ENCODE results near the gene RNASE7.

Gene RNASE7

DNA sequence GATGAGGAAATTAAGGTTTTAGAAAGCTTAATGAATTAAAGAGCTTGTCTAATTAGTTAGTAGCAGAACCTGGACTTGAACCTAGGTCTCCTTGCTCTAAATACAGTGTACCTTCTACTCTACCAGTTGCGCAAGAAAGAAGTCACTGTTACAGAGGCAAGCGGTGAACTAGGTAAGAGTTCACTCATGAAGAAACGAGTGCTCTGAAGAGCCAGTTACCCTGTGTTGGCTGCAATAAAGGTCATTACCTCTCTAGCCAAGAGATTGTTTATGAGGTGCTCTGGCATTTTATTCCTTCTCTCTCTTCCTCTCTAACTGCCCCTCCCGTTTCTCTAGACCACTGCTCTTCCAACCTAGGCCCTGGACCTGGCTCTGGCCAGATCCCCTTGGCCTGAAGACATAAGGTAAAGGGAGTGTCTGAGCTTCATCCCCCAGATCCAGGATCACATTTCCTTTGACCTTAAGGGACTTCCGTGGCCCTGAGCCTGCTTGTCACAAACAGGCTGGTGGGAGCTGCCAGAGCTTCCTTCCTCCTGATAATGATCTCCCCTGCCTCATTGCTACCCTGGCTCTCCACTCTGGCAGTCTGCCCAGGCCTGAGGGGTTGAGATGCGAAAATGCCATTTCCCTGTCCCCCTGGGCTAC is 1.9 kb downstream of the RNASE7 start:
- DNase-seq = no peak

DNA sequence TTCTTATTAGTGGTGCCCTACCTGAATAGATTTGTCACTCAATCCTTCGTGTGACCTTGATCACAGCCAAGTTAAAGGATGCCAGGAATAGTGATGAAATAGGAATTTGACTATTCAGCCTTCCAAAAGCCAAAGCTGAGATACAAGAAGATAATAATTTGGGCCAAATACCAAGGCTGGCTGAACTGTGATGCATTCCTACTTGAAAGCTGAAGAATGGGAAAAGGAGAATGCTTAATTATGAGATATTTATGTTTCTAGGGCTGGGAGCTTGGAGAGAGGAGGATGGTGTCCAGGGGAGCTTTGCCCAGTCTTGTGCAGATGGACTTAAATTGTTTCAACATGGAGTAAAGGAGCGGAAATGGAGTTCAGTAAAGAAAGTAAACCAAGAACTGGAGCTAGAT is 5.2 kb downstream of the RNASE7 start:
- no peak for DNase-seq

DNA sequence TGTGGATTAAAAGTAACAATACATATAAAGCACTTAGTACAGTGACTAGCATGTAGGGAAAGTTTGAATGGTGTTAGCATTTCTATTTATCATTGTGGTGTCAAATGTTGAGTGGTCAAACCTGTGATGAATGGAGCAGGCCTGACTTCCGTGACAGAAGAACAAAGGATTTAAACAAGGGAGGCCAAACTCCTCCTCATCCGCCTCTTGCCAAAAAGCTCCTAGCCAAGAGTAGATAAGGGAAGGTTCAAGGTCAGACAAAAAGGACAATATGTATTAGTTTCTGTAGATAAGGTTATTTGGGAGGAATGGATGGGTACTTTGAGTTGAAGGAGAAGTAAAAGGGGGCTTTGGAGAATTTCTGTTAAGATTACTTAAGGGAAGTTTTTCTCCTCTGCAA is 6.5 kb downstream of the RNASE7 start:
- no peak for DNase-seq

GRCh38 chr14:21049271-21049673 is 7.1 kb downstream of the RNASE7 start:
- no peak for DNase-seq

DNA sequence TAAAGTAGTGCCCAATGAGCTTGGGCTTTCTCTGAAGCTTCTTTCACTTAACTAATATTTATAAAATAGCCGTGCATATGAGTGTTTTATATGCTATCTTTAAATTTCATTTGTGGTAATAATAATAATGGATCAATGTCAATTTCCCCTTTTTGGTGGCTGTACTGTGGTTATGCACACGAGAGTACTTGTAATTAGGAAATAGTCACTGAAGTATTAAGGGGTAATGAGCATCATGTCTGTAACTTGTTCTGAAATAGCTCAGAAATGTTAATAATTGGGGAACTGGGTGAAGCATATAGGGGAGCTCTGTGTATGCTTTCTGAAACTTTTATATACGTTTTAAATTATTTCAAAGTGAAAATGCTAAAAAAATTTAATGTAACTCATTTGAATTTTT is 8.4 kb downstream of the RNASE7 start:
- DNase-seq = no peak

DNA sequence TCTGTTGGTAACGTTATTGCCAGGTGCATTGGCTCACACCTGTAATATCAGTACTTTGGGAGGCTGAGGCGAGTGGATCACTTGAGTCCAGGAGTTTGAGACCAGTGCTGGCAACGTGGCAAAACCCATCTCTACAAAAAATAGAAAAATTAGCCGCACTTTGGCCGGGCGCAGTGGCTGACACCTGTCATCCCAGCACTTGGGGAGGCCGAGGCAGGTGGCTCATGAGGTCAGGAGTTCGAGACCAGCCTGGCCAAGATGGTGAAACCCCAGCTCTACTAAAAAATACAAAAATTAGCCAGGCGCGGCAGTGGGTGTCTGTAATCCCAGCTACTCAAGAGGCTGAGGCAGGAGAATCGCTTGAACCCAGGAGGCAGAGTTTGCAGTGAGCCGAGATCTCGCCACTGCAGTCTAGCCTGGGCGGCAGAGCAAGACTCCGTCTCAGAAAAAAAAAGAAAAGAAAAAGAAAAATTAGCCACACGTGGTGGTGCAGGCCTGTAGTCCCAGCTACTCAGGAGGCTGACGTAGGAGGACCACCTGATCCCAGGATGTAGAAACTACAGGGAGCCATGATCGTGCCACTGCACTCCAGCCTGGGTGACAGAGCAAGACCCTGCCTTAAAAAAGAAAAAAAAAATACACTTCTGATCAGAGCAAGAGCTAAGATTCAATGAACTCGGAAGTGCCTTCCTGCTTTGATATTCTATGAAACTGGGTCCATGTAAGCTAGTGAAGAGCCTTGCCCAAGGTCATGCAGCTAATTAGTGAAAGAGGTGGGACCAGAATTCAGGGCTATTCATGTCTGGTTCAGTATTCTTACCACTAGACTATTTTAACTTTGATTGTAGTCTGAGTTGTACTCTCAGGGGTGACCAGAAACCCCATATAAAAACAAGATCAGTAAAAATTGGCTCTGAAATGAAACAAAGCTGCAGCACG is 11.3 kb downstream of the RNASE7 start:
- DNase-seq = no peak

GRCh38 chr14:21054123-21054767 is 12.1 kb downstream of the RNASE7 start:
- DNase-seq = no peak

DNA sequence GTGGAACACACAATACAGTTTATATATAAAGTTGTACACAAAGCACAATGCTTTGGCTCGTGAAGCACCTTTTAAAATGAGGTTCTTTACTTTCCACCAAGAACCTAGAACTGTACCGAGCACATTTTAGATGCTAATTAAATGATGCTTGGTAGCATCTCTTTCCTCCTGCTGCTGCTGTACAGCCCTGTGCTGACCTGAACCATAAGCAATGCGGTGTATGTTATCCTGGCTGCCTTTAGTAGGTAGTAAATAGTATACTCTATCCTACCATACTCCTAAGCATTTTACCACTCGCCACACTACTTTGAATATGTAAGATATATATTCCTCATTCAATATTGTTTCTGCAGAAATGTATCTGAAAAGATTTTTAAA is 12.6 kb downstream of the RNASE7 start:
- no peak for DNase-seq

DNA sequence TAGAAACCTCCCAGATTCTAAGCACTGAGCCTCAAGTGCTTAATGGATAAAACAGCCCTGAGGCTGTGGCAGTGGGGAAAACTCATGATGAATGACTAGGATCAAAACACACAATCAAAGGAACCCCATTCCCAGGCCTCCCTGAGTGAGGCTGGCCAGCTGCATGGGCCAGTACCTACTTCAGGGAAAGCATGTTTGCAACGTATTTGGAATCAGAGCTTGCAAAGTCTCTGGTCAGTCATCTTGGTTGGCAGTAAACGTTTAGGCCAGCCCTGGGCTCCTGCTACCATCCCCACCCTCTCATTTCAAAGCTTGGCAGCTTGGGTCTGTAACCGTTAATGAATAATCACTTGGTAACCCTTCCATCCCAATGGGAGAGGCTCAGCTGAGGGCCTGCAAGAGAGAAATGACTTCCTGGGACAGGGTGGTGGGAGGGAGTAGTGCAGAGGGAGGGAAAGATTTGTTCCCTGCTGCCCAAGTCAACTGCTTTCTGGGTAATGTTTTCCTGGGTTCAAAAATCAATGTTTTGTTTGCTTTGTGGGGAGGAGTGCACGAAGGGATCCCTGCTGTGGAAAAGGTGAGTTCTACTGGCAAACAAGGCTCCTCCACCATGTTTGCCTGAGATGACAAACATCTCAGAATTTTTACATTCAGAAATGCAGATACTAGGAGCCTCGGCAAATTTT is 13.4 kb downstream of the RNASE7 start:
- DNase-seq = no peak

GRCh38 chr14:21056520-21057163 is 14.5 kb downstream of the RNASE7 start:
- no peak for DNase-seq

DNA sequence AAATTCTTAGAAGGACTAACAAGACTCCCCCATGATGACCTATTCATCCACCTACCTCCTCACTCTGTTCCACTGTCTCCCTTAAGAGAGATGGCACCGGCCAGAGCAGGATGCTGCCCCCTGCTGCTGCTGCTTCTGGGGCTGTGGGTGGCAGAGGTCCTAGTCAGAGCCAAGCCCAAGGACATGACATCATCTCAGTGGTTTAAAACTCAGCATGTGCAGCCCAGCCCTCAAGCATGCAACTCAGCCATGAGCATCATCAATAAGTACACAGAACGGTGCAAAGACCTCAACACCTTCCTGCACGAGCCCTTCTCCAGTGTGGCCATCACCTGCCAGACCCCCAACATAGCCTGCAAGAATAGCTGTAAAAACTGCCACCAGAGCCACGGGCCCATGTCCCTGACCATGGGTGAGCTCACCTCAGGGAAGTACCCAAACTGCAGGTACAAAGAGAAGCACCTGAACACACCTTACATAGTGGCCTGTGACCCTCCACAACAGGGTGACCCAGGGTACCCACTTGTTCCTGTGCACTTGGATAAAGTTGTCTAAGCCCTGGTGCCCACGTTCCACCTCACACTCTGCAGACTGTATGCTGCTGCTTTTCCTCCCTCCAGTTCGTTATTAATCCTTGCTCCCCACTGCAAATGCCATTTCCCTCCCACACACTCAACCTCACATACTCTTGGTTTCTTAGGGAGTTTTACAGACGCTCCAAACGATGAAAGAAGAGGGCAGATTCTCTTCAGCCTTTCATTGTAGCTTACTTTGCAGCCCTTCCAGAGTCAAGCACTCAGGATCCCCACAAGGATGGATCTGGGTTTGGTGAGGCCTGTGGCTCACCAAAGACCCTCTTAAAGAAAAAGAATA is 15.9 kb downstream of the RNASE7 start, which contains the start of gene RNASE8:
RNASE8 (plus strand) TSS at position 20 of the 873 bp plus-strand sequence; CDS start at position 91, 71 bp downstream.
- no peak for DNase-seq

- DNase-seq = no peak
Observed at GRCh38 chr14:21058903-21059302, 16.7 kb downstream of the RNASE7 start.

GRCh38 chr14:21059842-21060613 is 17.9 kb downstream of the RNASE7 start:
- DNase-seq = no peak

DNA sequence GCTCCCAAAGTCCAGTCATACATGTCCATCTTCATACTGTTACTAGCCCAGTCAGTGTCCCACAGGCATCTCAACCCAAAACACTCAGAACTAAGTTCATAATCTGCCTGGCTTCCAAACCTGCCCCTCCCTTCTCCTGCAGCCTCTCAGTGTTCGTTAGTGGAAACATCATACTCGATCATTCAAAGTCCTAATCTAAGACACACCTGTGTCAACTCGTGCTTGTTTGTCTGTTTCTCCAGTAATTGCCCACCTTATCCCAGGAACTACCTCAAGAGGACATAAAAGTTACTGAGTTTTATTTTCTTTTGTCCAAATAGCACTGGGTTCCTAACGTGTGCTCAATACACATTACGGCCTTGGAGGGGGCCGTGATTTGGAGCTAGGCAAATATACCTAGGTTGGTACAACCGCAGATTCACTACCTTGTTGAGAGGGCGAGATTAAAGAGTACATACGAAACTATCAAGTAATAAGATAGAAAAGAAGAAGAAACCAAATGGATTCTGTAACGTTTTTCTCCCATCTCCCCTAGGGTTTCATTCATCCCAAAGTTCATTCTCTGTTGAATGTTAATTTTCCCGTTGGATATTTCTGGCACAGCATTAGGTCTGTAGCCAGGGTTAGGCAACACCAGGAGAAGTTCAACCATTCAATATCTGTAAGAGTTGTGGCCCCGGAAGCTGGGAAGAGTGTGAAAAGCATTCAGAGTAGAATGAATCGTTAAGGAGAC is 18.6 kb downstream of the RNASE7 start:
- no peak for DNase-seq

DNA sequence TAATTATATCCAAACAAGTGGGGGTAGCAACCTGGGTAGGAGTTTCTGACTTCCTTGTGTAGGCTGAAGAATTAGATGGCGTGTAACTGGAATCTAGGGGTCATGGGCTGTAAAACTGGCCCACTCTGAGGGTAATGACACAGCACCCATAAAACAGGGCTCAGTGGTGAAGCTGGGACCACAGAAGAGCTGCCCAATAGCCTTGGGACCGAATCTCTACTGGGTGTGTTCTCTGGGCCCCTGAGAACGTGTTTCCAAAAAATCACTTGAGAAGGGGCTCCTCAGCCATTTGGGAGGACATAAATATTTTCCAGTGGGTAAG is 19.1 kb downstream of the RNASE7 start:
- no peak for DNase-seq

GRCh38 chr14:21063479-21063878 is 21.3 kb downstream of the RNASE7 start:
- no peak for DNase-seq

- DNase-seq = no peak
Observed at GRCh38 chr14:21066882-21067502, 24.8 kb downstream of the RNASE7 start.

DNA sequence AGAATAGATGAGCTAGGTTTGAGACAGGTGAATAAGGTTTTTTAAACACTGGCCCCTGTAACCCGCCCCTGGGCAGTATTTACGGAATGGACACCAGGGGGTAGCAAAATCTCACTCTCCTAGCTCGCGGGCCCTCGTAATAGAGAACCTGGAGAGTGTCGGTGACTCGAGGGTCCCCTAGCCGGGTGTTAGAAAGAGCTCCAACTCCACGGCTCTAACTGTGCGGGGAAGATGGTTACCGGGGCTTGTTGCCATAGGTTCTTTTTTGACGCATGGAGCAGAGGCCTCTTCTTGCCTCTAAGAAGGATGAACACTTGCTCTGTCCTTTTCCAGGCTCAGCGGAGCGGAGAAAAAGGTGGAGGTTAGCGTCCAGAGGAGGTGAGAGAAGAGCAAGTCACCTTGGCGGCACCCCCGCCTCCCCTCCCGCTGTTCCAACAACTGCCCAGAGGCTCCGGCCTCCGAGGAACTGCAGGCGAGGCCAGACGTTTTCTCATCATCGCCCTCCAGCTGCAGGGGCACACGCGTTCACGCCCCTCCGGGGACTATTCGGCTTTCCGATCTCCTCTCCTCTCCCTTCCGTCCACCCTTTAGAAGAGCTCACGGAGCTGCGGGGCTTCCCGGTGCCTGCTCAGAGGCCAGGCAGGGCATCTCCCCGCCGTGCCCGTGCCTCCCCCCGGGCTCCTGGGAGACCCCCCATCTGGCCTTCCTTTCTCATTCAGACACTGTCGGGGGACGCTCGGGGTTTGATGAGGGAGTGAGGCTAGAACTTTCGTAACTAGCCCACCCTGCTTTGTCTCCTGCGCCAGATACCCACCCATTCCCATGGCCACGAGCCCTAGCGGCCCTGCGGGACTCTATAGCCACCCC is 26.6 kb downstream of the RNASE7 start:
- peak; percentile 70 for DNase-seq

All from left hindlimb (tissue), 1 donor.